Measurements from ENCODE around the gene GRIA1. TPM values are rescaled to one million over a fixed set of nuclear protein-coding genes. Genes with fewer than 3 reads are reported as not detected.
A peak's percentile ranks its signal among the peaks of the same experiment; 100 is the strongest.

The GRIA1 gene
- total and polyA plus RNA-seq, 4 donors = 21.4 to 50.9 (median 48.6) TPM

GRCh38 chr5:153584960-153585359, 94.5 kb downstream of the GRIA1 start:
- H3K9me3 ChIP-seq (ENCODE audit: control insufficient read depth, insufficient read depth, low read length) = no peaks in the 10 kb centered on the region
- H3K4me3 ChIP-seq (ENCODE audit: low read depth, low read length) = no peak overlapping the region
- no peak overlapping the region for H3K27ac ChIP-seq (ENCODE audit: low read depth, low read length)
- H3K27me3 ChIP-seq (ENCODE audit: control insufficient read depth, insufficient read depth, low read length) = peaks cover 2% of the 10 kb centered on the region
- no peaks in the 10 kb centered on the region for H3K4me1 ChIP-seq (ENCODE audit: control insufficient read depth, insufficient read depth, low read length)
- no peak for DNase-seq (ENCODE audit: low read depth in 4 of 6, low spot score in 6 of 6)
- WGBS (ENCODE audit: insufficient coverage) = 60% methylated on average over 2 of the region's 3 CpGs
- H3K36me3 ChIP-seq (ENCODE audit: control insufficient read depth, insufficient read depth, low read length) = no peaks in the 10 kb centered on the region

GRCh38 chr5:153585622-153586277, 95.3 kb downstream of the GRIA1 start:
- Histone ChIP-seq H3K4me3 (ENCODE audit: low read depth, low read length) (no peak overlapping the region), H3K36me3 (ENCODE audit: control insufficient read depth, insufficient read depth, low read length) (no peaks in the 10 kb centered on the region), H3K27me3 (ENCODE audit: control insufficient read depth, insufficient read depth, low read length) (peaks cover 1% of the 10 kb centered on the region), H3K27ac (ENCODE audit: low read depth, low read length) (no peak overlapping the region), H3K4me1 (ENCODE audit: control insufficient read depth, insufficient read depth, low read length) (no peaks in the 10 kb centered on the region), H3K9me3 (ENCODE audit: control insufficient read depth, insufficient read depth, low read length) (no peaks in the 10 kb centered on the region)
- 0% methylated on average over 1 of the region's 2 CpGs for WGBS (ENCODE audit: insufficient coverage)
- no peak for DNase-seq (ENCODE audit: low read depth in 4 of 6, low spot score in 6 of 6)

GRCh38 chr5:153592081-153592480, 101.6 kb downstream of the GRIA1 start:
- Histone ChIP-seq H3K36me3 (ENCODE audit: control insufficient read depth, insufficient read depth, low read length) (no peaks in the 10 kb centered on the region), H3K27ac (ENCODE audit: low read depth, low read length) (no peak overlapping the region), H3K9me3 (ENCODE audit: control insufficient read depth, insufficient read depth, low read length) (no peaks in the 10 kb centered on the region), H3K4me3 (ENCODE audit: low read depth, low read length) (no peak overlapping the region), H3K27me3 (ENCODE audit: control insufficient read depth, insufficient read depth, low read length) (no peaks in the 10 kb centered on the region), H3K4me1 (ENCODE audit: control insufficient read depth, insufficient read depth, low read length) (no peaks in the 10 kb centered on the region)
- WGBS (ENCODE audit: insufficient coverage) = no CpG with 5 or more reads among the region's 1 CpG
- DNase-seq (ENCODE audit: low read depth in 4 of 6, low spot score in 6 of 6) = no peak

- no peak overlapping the region for H3K27ac ChIP-seq (ENCODE audit: low read depth, low read length)
- no peaks in the 10 kb centered on the region for H3K4me1 ChIP-seq (ENCODE audit: control insufficient read depth, insufficient read depth, low read length)
- no peaks in the 10 kb centered on the region for H3K36me3 ChIP-seq (ENCODE audit: control insufficient read depth, insufficient read depth, low read length)
- no peaks in the 10 kb centered on the region for H3K9me3 ChIP-seq (ENCODE audit: control insufficient read depth, insufficient read depth, low read length)
- no peak overlapping the region for H3K4me3 ChIP-seq (ENCODE audit: low read depth, low read length)
- H3K27me3 ChIP-seq (ENCODE audit: control insufficient read depth, insufficient read depth, low read length) = no peaks in the 10 kb centered on the region
- no peak for DNase-seq (ENCODE audit: low read depth in 4 of 6, low spot score in 6 of 6)
Observed at GRCh38 chr5:153594785-153595184, 104.3 kb downstream of the GRIA1 start.

DNA sequence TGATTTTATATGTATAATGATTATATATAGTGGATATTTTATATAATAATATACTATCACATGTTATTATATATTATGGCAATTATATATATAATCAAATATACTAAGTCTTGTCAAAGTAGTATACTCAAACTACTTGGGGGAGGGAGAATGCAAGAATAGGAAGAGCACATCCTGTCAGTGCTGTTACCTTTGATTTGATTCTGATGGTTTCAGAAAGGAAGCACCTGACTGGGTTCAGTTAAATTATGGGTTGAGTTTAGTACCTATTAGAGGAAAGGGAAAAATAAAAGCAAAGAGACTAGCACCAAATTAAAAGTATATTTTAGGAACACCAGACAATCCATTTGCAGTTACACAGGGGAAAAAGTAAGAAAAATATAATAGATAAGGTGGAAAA, 107.6 kb downstream of the GRIA1 start:
- no peak for DNase-seq (ENCODE audit: low read depth in 4 of 6, low spot score in 6 of 6)
- Histone ChIP-seq H3K36me3 (ENCODE audit: control insufficient read depth, insufficient read depth, low read length) (no peaks in the 10 kb centered on the region), H3K4me1 (ENCODE audit: control insufficient read depth, insufficient read depth, low read length) (no peaks in the 10 kb centered on the region), H3K27ac (ENCODE audit: low read depth, low read length) (no peak overlapping the region), H3K4me3 (ENCODE audit: low read depth, low read length) (no peak overlapping the region), H3K27me3 (ENCODE audit: control insufficient read depth, insufficient read depth, low read length) (no peaks in the 10 kb centered on the region), H3K9me3 (ENCODE audit: control insufficient read depth, insufficient read depth, low read length) (no peaks in the 10 kb centered on the region)

- Histone ChIP-seq H3K27ac (ENCODE audit: low read depth, low read length) (no peak overlapping the region), H3K4me1 (ENCODE audit: control insufficient read depth, insufficient read depth, low read length) (no peaks in the 10 kb centered on the region), H3K36me3 (ENCODE audit: control insufficient read depth, insufficient read depth, low read length) (no peaks in the 10 kb centered on the region), H3K9me3 (ENCODE audit: control insufficient read depth, insufficient read depth, low read length) (no peaks in the 10 kb centered on the region), H3K27me3 (ENCODE audit: control insufficient read depth, insufficient read depth, low read length) (no peaks in the 10 kb centered on the region), H3K4me3 (ENCODE audit: low read depth, low read length) (no peak overlapping the region)
- DNase-seq (ENCODE audit: low read depth in 4 of 6, low spot score in 6 of 6) = no peak
- WGBS (ENCODE audit: insufficient coverage) = no CpG with 5 or more reads among the region's 1 CpG
Observed at GRCh38 chr5:153601377-153601776, 110.9 kb downstream of the GRIA1 start.

- no peaks in the 10 kb centered on the region for H3K27me3 ChIP-seq (ENCODE audit: control insufficient read depth, insufficient read depth, low read length)
- H3K4me3 ChIP-seq (ENCODE audit: low read depth, low read length) = no peak overlapping the region
- no peaks in the 10 kb centered on the region for H3K4me1 ChIP-seq (ENCODE audit: control insufficient read depth, insufficient read depth, low read length)
- H3K36me3 ChIP-seq (ENCODE audit: control insufficient read depth, insufficient read depth, low read length) = no peaks in the 10 kb centered on the region
- no peak overlapping the region for H3K27ac ChIP-seq (ENCODE audit: low read depth, low read length)
- no peak for DNase-seq (ENCODE audit: low read depth in 4 of 6, low spot score in 6 of 6)
- no CpG with 5 or more reads among the region's 1 CpG for WGBS (ENCODE audit: insufficient coverage)
- no peaks in the 10 kb centered on the region for H3K9me3 ChIP-seq (ENCODE audit: control insufficient read depth, insufficient read depth, low read length)
Observed at GRCh38 chr5:153605386-153605785, 114.9 kb downstream of the GRIA1 start.

DNA sequence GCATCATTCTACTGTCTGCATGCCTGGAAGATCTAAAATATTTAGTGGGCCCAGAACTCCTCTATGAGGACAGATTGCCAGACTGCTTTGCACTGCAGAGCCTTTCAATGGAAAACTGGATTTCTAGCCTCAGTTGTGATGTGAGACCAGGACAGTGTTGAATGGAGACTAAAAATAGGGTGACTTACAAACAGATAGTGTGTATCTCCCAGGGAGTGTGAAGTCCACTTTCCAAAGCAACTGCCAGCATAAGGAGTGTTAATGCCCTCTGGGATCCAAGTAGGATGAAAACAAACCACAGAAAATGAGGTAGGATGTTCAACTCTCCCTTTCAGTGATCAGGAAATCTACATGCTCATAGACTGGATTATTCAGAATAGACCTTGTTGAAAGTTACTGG, 119.5 kb downstream of the GRIA1 start:
- no peak for DNase-seq (ENCODE audit: low read depth in 4 of 6, low spot score in 6 of 6)

GRCh38 chr5:153610811-153611210, 120.3 kb downstream of the GRIA1 start:
- no CpG with 5 or more reads among the region's 3 CpGs for WGBS (ENCODE audit: insufficient coverage)
- H3K4me1 ChIP-seq (ENCODE audit: control insufficient read depth, insufficient read depth, low read length) = no peaks in the 10 kb centered on the region
- H3K27ac ChIP-seq (ENCODE audit: low read depth, low read length) = no peak overlapping the region
- H3K9me3 ChIP-seq (ENCODE audit: control insufficient read depth, insufficient read depth, low read length) = no peaks in the 10 kb centered on the region
- peak in 1 of 6 donors; percentile 14 for DNase-seq (ENCODE audit: low read depth in 4 of 6, low spot score in 6 of 6)
- no peaks in the 10 kb centered on the region for H3K36me3 ChIP-seq (ENCODE audit: control insufficient read depth, insufficient read depth, low read length)
- H3K4me3 ChIP-seq (ENCODE audit: low read depth, low read length) = no peak overlapping the region
- H3K27me3 ChIP-seq (ENCODE audit: control insufficient read depth, insufficient read depth, low read length) = no peaks in the 10 kb centered on the region

More for the DNA sequence above, 119.5 kb downstream of the GRIA1 start:
- H3K27me3 ChIP-seq (ENCODE audit: control insufficient read depth, insufficient read depth, low read length) = no peaks in the 10 kb centered on the region
- no peaks in the 10 kb centered on the region for H3K4me1 ChIP-seq (ENCODE audit: control insufficient read depth, insufficient read depth, low read length)
- H3K9me3 ChIP-seq (ENCODE audit: control insufficient read depth, insufficient read depth, low read length) = no peaks in the 10 kb centered on the region
- no peak overlapping the region for H3K27ac ChIP-seq (ENCODE audit: low read depth, low read length)
- no peak overlapping the region for H3K4me3 ChIP-seq (ENCODE audit: low read depth, low read length)
- H3K36me3 ChIP-seq (ENCODE audit: control insufficient read depth, insufficient read depth, low read length) = no peaks in the 10 kb centered on the region

DNA sequence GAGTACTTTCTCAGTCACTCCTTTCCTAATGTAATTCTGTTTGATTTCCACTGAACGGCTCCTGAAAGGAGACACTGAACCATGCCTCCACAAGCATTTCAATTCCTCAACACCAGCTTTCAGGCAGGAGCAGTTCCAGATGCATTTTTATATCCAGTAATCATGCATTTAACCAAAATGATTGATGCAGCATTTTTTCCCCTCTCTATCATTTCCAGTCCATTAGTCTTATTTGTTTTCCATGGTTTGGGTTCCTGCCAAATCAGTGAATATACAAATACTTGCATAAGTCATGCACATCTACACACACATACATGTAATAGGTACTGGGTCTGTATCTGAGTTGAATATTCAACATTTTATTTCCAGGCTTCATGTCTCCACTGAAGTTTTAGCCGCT, 122.7 kb downstream of the GRIA1 start:
- no peaks in the 10 kb centered on the region for H3K4me1 ChIP-seq (ENCODE audit: control insufficient read depth, insufficient read depth, low read length)
- 20% methylated on average over 1 of the region's 2 CpGs for WGBS (ENCODE audit: insufficient coverage)
- no peaks in the 10 kb centered on the region for H3K9me3 ChIP-seq (ENCODE audit: control insufficient read depth, insufficient read depth, low read length)
- H3K4me3 ChIP-seq (ENCODE audit: low read depth, low read length) = no peak overlapping the region
- no peak overlapping the region for H3K27ac ChIP-seq (ENCODE audit: low read depth, low read length)
- DNase-seq (ENCODE audit: low read depth in 4 of 6, low spot score in 6 of 6) = peak in 2 of 6 donors; percentile 46 to 52
- no peaks in the 10 kb centered on the region for H3K36me3 ChIP-seq (ENCODE audit: control insufficient read depth, insufficient read depth, low read length)
- no peaks in the 10 kb centered on the region for H3K27me3 ChIP-seq (ENCODE audit: control insufficient read depth, insufficient read depth, low read length)

All from spinal cord (tissue), 10 donors.